Stimulated activated CD8-positive, alpha-beta memory T cell treated with anti-CD3 and anti-CD28 coated beads, Interleukin-4, amount 100 ng/mL, for 24 hours (primary cell): ENCODE data around the gene TMPRSS5.

Source experiments
- DNase-seq: peaks from one replicate; pipeline ENCODE4 v3.0.0-alpha.2; 2020; ENCODE audit warnings: low read depth

TMPRSS5 gene

GRCh38 chr11:113670149-113670830 lies 35.8 kb downstream of the TMPRSS5 start:
- no peak for DNase-seq

- DNase-seq: no peak
These were observed 37.9 kb downstream of the TMPRSS5 start for GRCh38 chr11:113668255-113668654.

- DNase-seq: no peak
These were observed 38.3 kb downstream of the TMPRSS5 start for GRCh38 chr11:113667801-113668200.

DNA sequence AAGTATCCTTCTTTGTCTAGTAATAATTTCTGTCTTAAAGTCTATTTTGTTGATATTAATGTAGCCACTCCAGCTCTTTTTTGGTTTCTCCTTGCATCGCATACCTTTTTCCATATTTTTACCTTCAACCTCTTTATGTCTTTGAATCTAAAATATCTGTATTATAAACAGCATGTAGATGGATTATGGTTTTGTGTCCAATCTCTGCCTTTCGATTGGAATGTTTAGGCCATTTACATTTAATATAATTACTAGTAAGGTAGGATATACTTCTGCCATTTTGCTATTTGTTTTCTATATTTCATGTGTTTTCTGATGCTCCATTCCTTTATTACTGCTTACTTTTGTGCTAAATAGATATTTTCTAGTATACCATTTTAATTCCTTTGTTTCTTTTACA lies 39.5 kb downstream of the TMPRSS5 start:
- DNase-seq: no peak

GRCh38 chr11:113664981-113665710 lies 41.0 kb downstream of the TMPRSS5 start:
- no peak for DNase-seq

DNA sequence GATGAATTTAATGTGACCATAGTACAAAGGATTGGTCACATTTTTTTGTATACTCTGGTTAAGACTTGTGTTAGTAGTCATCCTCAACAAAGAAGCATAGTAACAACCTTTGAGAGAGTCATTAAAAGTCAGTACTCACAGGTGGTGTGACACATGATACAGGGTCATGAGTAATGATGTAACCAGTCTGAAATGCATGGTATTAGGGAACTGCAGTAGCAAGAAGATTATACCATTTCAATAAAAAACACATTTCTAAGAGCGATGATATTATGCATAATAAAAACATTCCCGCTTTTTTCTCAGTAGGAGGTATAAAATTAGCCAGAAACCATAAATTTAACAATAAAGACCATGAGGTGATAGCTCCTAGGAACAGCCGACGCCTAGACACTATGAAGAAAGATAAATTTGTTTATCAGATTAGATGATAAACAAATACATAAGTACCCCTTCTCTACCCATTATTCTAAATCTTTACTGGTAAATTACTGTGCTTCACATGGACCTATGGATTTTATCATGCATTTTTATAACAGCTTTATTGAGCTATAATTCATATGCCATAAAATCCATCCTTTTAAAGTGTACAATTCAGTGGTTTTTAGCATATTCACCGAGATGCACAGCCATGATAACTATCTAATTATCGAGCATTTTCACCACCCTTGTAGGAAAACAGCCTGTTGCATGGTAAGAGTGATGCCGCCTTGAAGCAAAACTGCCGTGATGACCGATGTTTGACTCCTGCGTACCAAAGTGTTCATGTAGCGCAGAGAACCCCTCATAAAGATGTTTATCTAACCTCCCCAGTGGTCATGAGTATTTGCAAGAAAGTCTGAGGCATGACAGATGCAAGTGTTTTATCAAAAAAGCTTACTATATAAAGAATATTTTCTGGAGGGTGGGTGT lies 41.8 kb downstream of the TMPRSS5 start:
- DNase-seq: no peak

DNA sequence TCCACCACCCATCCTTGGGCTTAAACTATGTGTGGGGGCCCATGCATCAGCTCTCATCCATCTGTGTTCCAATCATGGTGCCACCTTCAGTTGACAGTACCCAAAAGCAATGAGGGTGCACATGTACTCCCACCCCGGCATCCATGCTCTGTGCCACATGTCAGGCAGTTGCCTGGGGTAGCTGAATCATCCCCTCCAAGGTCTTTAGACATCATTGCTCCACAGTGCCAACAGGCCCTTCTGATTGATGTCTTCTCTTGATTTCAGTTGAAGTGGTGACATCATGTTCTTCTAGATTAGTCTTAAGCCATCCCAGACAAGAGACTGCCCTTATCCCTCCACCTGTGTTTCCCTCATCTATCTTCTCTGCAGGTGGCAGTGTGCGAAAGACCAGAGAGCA lies 42.5 kb downstream of the TMPRSS5 start:
- DNase-seq: no peak

DNA sequence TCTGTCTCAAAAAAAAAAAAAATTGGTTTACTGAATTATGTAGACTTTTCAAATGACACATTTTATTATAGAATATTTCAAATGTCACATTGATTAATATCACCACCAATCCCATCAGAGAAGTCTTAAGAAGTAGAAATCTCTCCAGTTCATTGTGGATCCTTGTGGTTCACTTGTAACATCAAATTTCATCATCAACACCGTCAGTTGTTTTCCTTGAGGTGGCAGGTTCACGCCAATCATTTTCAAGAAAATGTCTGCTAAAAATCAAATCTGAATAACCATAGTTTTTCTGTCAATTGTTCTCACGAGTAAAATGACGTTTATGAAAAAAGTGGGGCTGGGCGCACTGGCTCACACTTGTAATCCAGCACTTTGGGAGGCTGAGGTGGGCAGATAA lies 50.3 kb downstream of the TMPRSS5 start:
- no peak for DNase-seq

DNA sequence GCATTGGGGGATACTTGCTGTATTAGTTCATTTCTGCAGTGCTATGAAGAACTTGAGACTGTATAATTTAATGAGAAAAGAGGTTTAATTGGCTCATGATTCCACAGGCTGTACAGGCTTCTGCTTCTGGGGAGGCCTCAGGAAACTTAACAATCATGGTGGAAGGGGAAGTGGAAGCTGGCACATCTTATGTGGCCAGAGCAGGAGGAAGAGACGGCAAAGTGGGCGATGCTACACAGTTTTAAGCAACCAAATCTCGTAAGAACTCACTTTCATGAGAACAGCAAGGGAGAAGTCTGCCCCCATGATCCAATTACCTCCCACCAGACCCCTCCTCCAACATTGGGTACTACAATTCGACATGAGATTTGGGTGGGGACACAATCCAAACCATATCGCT lies 55.1 kb downstream of the TMPRSS5 start:
- no peak for DNase-seq

- no peak for DNase-seq
These were observed 56.8 kb downstream of the TMPRSS5 start for GRCh38 chr11:113649311-113649710.

DNA sequence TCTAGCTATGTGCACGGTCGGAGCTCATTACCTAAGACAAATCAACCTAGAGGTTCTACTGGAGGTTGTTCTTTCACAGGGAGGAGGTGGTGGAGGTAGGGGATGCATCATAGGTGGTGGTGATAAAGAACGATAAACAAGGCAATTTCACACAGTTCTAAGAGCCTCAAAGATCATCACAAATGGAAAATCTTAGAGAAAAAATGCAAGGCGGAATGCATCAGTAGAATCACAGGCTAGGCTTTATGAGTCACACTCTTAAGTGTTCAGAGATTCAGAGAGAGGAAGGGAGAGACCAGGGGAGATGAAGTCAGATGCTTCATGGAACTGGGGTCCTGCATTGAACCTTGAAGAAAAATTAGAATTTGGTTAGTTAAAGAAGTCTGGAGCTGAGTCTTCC lies 58.3 kb downstream of the TMPRSS5 start:
- DNase-seq: no peak

DNA sequence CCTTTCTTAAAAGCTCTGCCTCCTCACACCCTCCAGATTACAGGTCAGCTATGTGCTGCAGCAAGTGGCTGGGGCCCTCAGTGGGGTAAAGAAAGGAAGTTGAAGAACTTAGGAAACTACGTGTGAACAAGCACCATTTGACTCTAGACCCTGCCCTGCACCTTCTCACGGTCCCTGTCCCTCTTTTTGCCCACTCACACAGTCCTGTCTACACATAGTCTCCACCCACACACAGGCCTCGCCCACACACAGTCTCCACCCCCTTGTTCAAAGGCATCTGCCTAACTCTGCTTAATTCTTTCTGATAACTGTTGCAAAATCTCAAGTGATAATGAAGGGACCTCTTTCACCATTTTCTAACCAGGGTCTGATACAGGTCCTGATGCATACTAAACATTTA lies 59.0 kb downstream of the TMPRSS5 start:
- DNase-seq: no peak

- DNase-seq: no peak
These were observed 60.3 kb downstream of the TMPRSS5 start for GRCh38 chr11:113645593-113646349.

GRCh38 chr11:113644605-113645004 lies 61.5 kb downstream of the TMPRSS5 start:
- DNase-seq: no peak

- no peak for DNase-seq
These were observed 62.4 kb downstream of the TMPRSS5 start for GRCh38 chr11:113643701-113644100.

DNA sequence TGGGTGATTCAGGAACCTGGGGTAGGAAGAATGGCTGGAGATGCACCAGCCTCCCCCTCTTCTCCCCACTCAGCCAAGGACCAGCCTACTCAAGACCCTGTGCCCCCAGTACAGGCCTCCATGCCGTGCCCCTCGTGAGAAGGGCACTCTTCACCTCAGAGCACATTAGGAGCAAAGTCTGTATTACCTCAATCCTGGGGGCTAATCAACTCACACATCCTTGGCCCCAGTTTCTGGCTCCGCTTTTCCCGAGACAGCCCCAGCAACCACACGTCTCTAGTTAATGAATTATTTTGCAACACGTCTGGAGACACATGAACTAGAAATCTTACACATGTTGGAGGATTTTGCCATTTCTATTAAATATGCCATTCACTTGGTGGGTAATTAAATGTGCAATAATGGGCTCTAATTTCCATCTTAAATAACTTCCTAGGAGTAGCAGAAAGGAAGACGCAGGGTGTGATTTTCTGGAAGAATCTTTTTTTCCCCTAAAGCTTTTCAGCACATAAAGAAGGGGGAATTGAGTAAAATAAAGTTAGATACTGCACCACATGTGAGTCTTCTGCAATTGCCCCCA lies 63.0 kb downstream of the TMPRSS5 start:
- no peak for DNase-seq

GRCh38 chr11:113642090-113642489 lies 64.0 kb downstream of the TMPRSS5 start:
- DNase-seq: no peak

GRCh38 chr11:113638376-113638775 lies 67.7 kb downstream of the TMPRSS5 start:
- no peak for DNase-seq

GRCh38 chr11:113637636-113638035 lies 68.5 kb downstream of the TMPRSS5 start:
- no peak for DNase-seq
